ENCODE measurements around the gene NSUN7.

Gene NSUN7

DNA sequence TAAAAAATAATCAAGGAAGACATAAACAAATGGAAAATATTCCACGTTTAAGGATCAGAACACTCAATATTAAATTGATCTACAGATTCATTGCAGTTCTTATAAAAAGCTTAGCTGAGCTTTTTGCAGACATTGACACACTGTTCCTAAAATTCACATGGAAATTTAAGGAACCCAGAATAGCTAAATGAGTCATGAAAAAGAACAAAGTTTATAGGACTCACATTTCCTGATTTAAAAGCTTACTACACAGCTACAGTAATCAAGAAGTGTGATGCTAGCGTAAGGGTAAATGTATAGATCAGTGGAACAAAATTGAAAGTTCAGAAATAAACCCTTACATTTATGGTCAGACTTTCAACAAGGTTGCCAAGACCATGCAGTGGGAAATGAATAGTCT, 33.1 kb downstream of the NSUN7 start:
- Histone ChIP-seq H3K4me3 (ENCODE audit: low read length) (no peak overlapping the region), H3K9me3 (ENCODE audit: insufficient read depth, low read length) (no peaks in the 10 kb centered on the region), H3K4me1 (ENCODE audit: low read length) (no peaks in the 10 kb centered on the region), H4K20me1 (ENCODE audit: insufficient read depth, low read length) (no peaks in the 10 kb centered on the region), H3K27me3 (ENCODE audit: low read depth, low read length) (peaks cover 14% of the 10 kb centered on the region), H3K36me3 (replicated peaks; ENCODE audit: low read depth, low read length) (no peaks in the 10 kb centered on the region), H3K9ac (ENCODE audit: low read length) (no peak overlapping the region), H3K4me2 (ENCODE audit: low read length) (no peak overlapping the region), H3K79me2 (ENCODE audit: low read length) (no peaks in the 10 kb centered on the region), H3K27ac (ENCODE audit: low read length) (no peak overlapping the region), H2AFZ (ENCODE audit: low read depth, low read length) (no peak overlapping the region)
- TF ChIP-seq, protein P1, sequence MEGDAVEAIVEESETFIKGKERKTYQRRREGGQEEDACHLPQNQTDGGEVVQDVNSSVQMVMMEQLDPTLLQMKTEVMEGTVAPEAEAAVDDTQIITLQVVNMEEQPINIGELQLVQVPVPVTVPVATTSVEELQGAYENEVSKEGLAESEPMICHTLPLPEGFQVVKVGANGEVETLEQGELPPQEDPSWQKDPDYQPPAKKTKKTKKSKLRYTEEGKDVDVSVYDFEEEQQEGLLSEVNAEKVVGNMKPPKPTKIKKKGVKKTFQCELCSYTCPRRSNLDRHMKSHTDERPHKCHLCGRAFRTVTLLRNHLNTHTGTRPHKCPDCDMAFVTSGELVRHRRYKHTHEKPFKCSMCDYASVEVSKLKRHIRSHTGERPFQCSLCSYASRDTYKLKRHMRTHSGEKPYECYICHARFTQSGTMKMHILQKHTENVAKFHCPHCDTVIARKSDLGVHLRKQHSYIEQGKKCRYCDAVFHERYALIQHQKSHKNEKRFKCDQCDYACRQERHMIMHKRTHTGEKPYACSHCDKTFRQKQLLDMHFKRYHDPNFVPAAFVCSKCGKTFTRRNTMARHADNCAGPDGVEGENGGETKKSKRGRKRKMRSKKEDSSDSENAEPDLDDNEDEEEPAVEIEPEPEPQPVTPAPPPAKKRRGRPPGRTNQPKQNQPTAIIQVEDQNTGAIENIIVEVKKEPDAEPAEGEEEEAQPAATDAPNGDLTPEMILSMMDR (IDR thresholded peaks at IDR 0.05; ENCODE audit: low read depth, low read length): no peak
- TF ChIP-seq EZH2phosphoT487 (IDR thresholded peaks at IDR 0.05; ENCODE audit: low read depth): no peak

DNA sequence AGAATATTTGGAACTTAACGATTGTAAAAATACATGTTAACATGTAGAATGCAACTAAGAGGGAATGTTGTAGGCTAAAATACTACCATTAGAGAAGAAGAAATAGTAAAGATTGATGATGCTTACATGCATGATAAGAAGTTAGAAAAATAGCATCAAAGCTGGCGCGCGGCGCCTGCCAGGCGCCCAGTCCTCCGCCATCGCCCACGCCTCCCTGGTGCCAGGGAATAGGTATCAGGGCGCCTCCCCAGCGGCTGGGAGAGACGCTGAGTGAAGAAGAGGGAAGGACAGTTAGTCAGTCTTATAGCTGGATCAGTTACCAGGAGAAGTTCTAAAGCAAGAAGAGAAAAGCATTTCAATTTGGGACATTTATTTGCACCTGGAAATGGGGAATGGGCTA, 36.0 kb downstream of the NSUN7 start:
- Histone ChIP-seq H3K79me2 (ENCODE audit: low read length) (no peaks in the 10 kb centered on the region), H3K27ac (ENCODE audit: low read length) (no peak overlapping the region), H2AFZ (ENCODE audit: low read depth, low read length) (no peak overlapping the region), H3K4me3 (ENCODE audit: low read length) (no peak overlapping the region), H3K4me1 (ENCODE audit: low read length) (no peaks in the 10 kb centered on the region), H3K36me3 (replicated peaks; ENCODE audit: low read depth, low read length) (no peaks in the 10 kb centered on the region), H3K4me2 (ENCODE audit: low read length) (no peak overlapping the region), H4K20me1 (ENCODE audit: insufficient read depth, low read length) (no peaks in the 10 kb centered on the region), H3K9ac (ENCODE audit: low read length) (no peak overlapping the region), H3K27me3 (ENCODE audit: low read depth, low read length) (peaks cover 14% of the 10 kb centered on the region), H3K9me3 (ENCODE audit: insufficient read depth, low read length) (no peaks in the 10 kb centered on the region)
- no peak for TF ChIP-seq EZH2phosphoT487 (IDR thresholded peaks at IDR 0.05; ENCODE audit: low read depth)
- TF ChIP-seq, protein P1 (IDR thresholded peaks at IDR 0.05; ENCODE audit: low read depth, low read length): no peak

DNA sequence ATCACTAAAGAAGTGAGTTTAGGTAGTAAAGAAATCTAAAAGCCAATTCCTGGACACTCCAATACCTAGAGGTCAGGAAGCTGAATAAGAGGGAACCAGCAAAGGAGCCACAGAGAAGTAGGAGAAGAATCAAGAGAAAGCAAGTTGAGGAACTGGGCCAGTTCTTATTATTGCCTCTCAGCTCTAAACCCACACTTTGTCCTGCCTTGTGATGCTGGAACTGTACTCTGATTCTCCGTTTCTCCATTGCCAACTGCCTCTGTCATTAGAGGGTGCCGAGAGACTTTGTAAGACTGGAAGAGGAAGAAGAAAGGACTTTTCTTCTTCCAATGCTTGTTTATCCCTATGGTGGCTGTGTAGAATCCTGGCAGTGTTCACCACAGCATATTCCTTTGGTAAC, 38.6 kb downstream of the NSUN7 start:
- Histone ChIP-seq H3K9me3 (ENCODE audit: insufficient read depth, low read length) (no peaks in the 10 kb centered on the region), H3K36me3 (replicated peaks; ENCODE audit: low read depth, low read length) (no peaks in the 10 kb centered on the region), H4K20me1 (ENCODE audit: insufficient read depth, low read length) (no peaks in the 10 kb centered on the region), H3K4me1 (ENCODE audit: low read length) (no peaks in the 10 kb centered on the region), H3K79me2 (ENCODE audit: low read length) (no peaks in the 10 kb centered on the region), H3K27me3 (ENCODE audit: low read depth, low read length) (peaks cover 9% of the 10 kb centered on the region), H3K27ac (ENCODE audit: low read length) (no peak overlapping the region), H3K4me3 (ENCODE audit: low read length) (no peak overlapping the region), H3K4me2 (ENCODE audit: low read length) (no peak overlapping the region), H2AFZ (ENCODE audit: low read depth, low read length) (no peak overlapping the region), H3K9ac (ENCODE audit: low read length) (no peak overlapping the region)
- TF ChIP-seq, protein P1 (IDR thresholded peaks at IDR 0.05; ENCODE audit: low read depth, low read length): no peak
- TF ChIP-seq EZH2phosphoT487 (IDR thresholded peaks at IDR 0.05; ENCODE audit: low read depth): no peak

DNA sequence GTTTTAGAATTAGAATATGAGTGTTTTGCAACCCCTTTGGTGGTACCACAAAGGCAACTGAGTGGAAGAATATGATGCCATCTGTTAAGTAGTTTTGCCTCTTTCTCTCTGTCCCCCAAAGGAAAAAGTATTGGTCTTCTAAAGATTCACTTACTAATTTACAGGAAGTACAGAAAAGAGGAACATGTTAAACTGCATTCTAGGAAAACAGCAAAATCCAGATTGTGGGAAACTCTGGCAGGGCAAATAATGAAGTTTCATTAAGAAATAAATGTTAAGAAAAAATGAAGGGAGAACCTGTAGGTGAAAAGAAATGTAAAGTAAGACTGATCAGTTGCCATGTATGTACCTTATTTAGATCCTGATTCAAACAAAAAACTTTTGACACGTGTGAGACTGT, 39.3 kb downstream of the NSUN7 start:
- Histone ChIP-seq H3K9me3 (ENCODE audit: insufficient read depth, low read length) (no peaks in the 10 kb centered on the region), H3K4me1 (ENCODE audit: low read length) (no peaks in the 10 kb centered on the region), H3K27ac (ENCODE audit: low read length) (no peak overlapping the region), H3K4me2 (ENCODE audit: low read length) (no peak overlapping the region), H3K4me3 (ENCODE audit: low read length) (no peak overlapping the region), H3K79me2 (ENCODE audit: low read length) (no peaks in the 10 kb centered on the region), H3K27me3 (ENCODE audit: low read depth, low read length) (peaks cover 5% of the 10 kb centered on the region; the same call in 1 of the 2 replicates), H3K9ac (ENCODE audit: low read length) (no peak overlapping the region), H4K20me1 (ENCODE audit: insufficient read depth, low read length) (no peaks in the 10 kb centered on the region), H3K36me3 (replicated peaks; ENCODE audit: low read depth, low read length) (no peaks in the 10 kb centered on the region), H2AFZ (ENCODE audit: low read depth, low read length) (no peak overlapping the region)
- TF ChIP-seq EZH2phosphoT487 (IDR thresholded peaks at IDR 0.05; ENCODE audit: low read depth): no peak
- TF ChIP-seq, protein P1 (IDR thresholded peaks at IDR 0.05; ENCODE audit: low read depth, low read length): no peak

Measured in OCI-LY3 (cell line).